EL (cell line): ENCODE results near the gene GPLD1.
"Not testable (repeated sequence)": the region's sequence is repeated elsewhere in the genome, so short reads cannot be mapped to it uniquely, and the experiment has no call there.

Source experiments
- DNase-seq: peaks from one replicate; pipeline ENCODE4 v3.0.0-alpha.2; 2016

The GPLD1 gene

GRCh38 chr6:24489470-24489869 lies at the start of gene GPLD1:
Gene GPLD1 (minus strand): TSS chr6:24489578. CDS start chr6:24489511, 67 bp downstream.
- DNase-seq, result no peak

- DNase-seq, result peak; percentile 13
Observed at GRCh38 chr6:24537771-24538385, 48.5 kb upstream of the GPLD1 start.

- peak; percentile 14 for DNase-seq
Observed at GRCh38 chr6:24537082-24537699, 47.8 kb upstream of the GPLD1 start.

- DNase-seq, result no peak
Observed at GRCh38 chr6:24536466-24536865, 47.1 kb upstream of the GPLD1 start.

- DNase-seq, result no peak
Observed at GRCh38 chr6:24535210-24535609, 45.8 kb upstream of the GPLD1 start.

- DNase-seq, result no peak
Observed at GRCh38 chr6:24534329-24534728, 45.0 kb upstream of the GPLD1 start.

GRCh38 chr6:24529985-24530384 lies 40.6 kb upstream of the GPLD1 start:
- peak; percentile 39 for DNase-seq

GRCh38 chr6:24524805-24525204 lies 35.4 kb upstream of the GPLD1 start:
- peak; percentile 47 for DNase-seq

GRCh38 chr6:24524329-24524728 lies 35.0 kb upstream of the GPLD1 start:
- DNase-seq, result no peak

GRCh38 chr6:24522228-24523176 lies 33.1 kb upstream of the GPLD1 start:
- no peak for DNase-seq

- DNase-seq, result peak; percentile 51
Observed at GRCh38 chr6:24520929-24521546, 31.7 kb upstream of the GPLD1 start.

GRCh38 chr6:24517659-24518543 lies 28.5 kb upstream of the GPLD1 start:
- DNase-seq, result no peak

GRCh38 chr6:24513602-24514001 lies 24.2 kb upstream of the GPLD1 start:
- DNase-seq, result no peak

- not testable (repeated sequence) for DNase-seq
Observed at GRCh38 chr6:24511976-24512375, 22.6 kb upstream of the GPLD1 start.

- no peak for DNase-seq
Observed at GRCh38 chr6:24506814-24507520, 17.6 kb upstream of the GPLD1 start.

- DNase-seq, result peak; percentile 7
Observed at GRCh38 chr6:24504649-24505586, 15.5 kb upstream of the GPLD1 start.

GRCh38 chr6:24504287-24504648 lies 14.9 kb upstream of the GPLD1 start:
- DNase-seq, result no peak

- no peak for DNase-seq
Observed at GRCh38 chr6:24501914-24502313, 12.5 kb upstream of the GPLD1 start.

- DNase-seq, result no peak
Observed at GRCh38 chr6:24501374-24501773, 12.0 kb upstream of the GPLD1 start.

GRCh38 chr6:24500683-24501082 lies 11.3 kb upstream of the GPLD1 start:
- DNase-seq, result no peak
